GM12865 (cell line): Measurements from ENCODE around the gene GABARAPL2.
A peak's percentile ranks its signal among the peaks of the same experiment; 100 is the strongest.

Experiments
- DNase-seq: peaks from one replicate; pipeline ENCODE4 v3.0.0; 2010; ENCODE audit warnings: low read depth
- H3K4me3 ChIP-seq: 2 replicates; pipeline ENCODE4 v1.5.1; 2011; ENCODE audit warnings: mild to moderate bottlenecking, low read depth, low read length, control low read depth
- CTCF ChIP-seq: IDR thresholded peaks from 2 replicates; pipeline ENCODE4 v1.5.1; 2011; ENCODE audit warnings: low read length, control low read depth, low read depth, inconsistent platforms; ENCODE audit not compliant: insufficient read depth; ENCODE audit errors: missing control alignments

GABARAPL2 gene

DNA sequence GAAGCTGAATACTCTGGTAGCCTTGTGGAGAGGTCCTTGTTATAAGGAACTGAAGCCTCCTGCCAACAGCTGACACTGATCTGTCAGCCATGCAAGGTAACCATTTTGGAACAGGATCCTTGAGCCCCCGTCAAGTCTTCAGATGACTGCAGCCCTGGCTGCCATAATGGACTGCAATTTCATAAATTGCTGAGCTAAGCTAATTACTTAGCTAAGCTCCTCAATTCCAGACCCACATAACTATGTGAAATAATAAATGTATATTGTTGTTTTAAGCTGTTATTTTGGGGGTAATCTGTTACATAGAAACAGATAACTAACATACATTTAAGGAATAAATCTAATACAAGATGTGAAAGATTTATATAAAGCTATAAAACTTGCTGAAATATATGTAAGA, 40.3 kb downstream of the GABARAPL2 start:
- no peak for TF ChIP-seq CTCF
- DNase-seq: no peak
- no peak overlapping the region for H3K4me3 ChIP-seq

- no peak overlapping the region for H3K4me3 ChIP-seq
- DNase-seq: no peak
- no peak for TF ChIP-seq CTCF
These were observed 48.1 kb downstream of the GABARAPL2 start for GRCh38 chr16:75614066-75614897.

DNA sequence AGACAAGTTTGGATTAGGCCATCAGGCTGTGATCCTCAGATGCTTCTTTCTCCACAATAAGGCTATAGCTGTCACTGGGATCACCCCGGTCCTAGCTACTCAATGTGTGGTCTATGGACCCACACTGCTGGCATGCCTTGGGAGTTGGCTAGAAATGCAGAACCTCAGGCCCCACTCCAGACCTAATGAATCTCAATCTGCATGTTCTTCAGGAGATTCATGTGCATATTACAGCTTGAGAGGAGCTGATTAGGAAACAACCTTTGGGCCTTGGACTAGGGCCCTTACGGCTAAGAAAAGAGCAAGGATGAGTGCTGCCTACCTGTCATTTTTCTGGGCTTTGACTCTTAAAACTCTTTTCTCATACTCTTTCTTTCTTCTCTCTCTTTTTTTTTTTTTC, 49.4 kb downstream of the GABARAPL2 start:
- DNase-seq: no peak
- H3K4me3 ChIP-seq: no peak overlapping the region

GRCh38 chr16:75616521-75617010, 50.4 kb downstream of the GABARAPL2 start:
- peak; percentile 75 for DNase-seq
- no peak overlapping the region for H3K4me3 ChIP-seq
- no peak for TF ChIP-seq CTCF

More for the DNA sequence above, 49.4 kb downstream of the GABARAPL2 start:
- no peak for TF ChIP-seq CTCF

GRCh38 chr16:75617121-75617520, 50.9 kb downstream of the GABARAPL2 start:
- no peak for TF ChIP-seq CTCF
- peak; percentile 21 for DNase-seq
- no peak overlapping the region for H3K4me3 ChIP-seq

- DNase-seq: no peak
- no peak for TF ChIP-seq CTCF
- no peak overlapping the region for H3K4me3 ChIP-seq
These were observed 52.6 kb downstream of the GABARAPL2 start for GRCh38 chr16:75618780-75619179.
